Ectodermal cell (in vitro differentiated cells): Measurements from ENCODE around the gene CASP14.
A peak's percentile ranks its signal among the peaks of the same experiment; 100 is the strongest.
"Not testable (repeated sequence)": the region's sequence is repeated elsewhere in the genome, so short reads cannot be mapped to it uniquely, and the experiment has no call there.

Experiments
- H3K27ac ChIP-seq: 2 replicates; pipeline ENCODE4 v1.7.0; 2013; ENCODE audit warnings: mild to moderate bottlenecking, low read depth, low read length; ENCODE audit not compliant: insufficient read depth, poor library complexity, severe bottlenecking
- H3K27me3 ChIP-seq: 2 replicates; pipeline ENCODE4 v1.7.0; 2013; ENCODE audit warnings: mild to moderate bottlenecking, low read length; ENCODE audit not compliant: insufficient read depth, control insufficient read depth, poor library complexity, severe bottlenecking
- H3K36me3 ChIP-seq: one replicate; pipeline ENCODE4 v1.7.0; 2013; ENCODE audit warnings: low read length; ENCODE audit not compliant: control insufficient read depth, insufficient read depth
- H3K4me1 ChIP-seq: one replicate; pipeline ENCODE4 v1.7.0; 2013; ENCODE audit warnings: low read length; ENCODE audit not compliant: control insufficient read depth, insufficient read depth
- H3K4me3 ChIP-seq: 2 replicates; pipeline ENCODE4 v1.7.0; 2013; ENCODE audit warnings: low read depth, low read length, control low read depth; ENCODE audit not compliant: insufficient read depth
- H3K9me3 ChIP-seq: 2 replicates; pipeline ENCODE4 v1.7.0; 2013; ENCODE audit warnings: mild to moderate bottlenecking, low read length, moderate library complexity; ENCODE audit not compliant: control insufficient read depth
- whole genome bisulfite sequencing, 2 experiments: methylation state at CpG; one replicate each; pipeline ENCODE4 v1.1.7; 2013; ENCODE audit warnings: missing lambda C conversion rate in 2 of 2; 5-methylcytosine and 5-hydroxymethylcytosine counted together

CASP14 gene

GRCh38 chr19:15097980-15098379 is 48.7 kb downstream of the CASP14 start:
- H3K9me3 ChIP-seq, H3K36me3 ChIP-seq, H3K4me1 ChIP-seq, H3K27me3 ChIP-seq, H3K4me3 ChIP-seq, H3K27ac ChIP-seq: not testable (repeated sequence)
- 93 to 97% methylated on average over 6 of the region's 6 CpGs for WGBS, 2 experiments

GRCh38 chr19:15098460-15098859 is 49.2 kb downstream of the CASP14 start:
- Histone ChIP-seq H3K27ac (no peak overlapping the region), H3K27me3 (no peaks in the 10 kb centered on the region), H3K4me1 (no peaks in the 10 kb centered on the region), H3K4me3 (no peak overlapping the region), H3K9me3 (no peaks in the 10 kb centered on the region), H3K36me3 (no peaks in the 10 kb centered on the region)
- WGBS, 2 experiments = 85 to 91% methylated on average over 10 of the region's 10 CpGs

GRCh38 chr19:15099017-15099582 is 49.8 kb downstream of the CASP14 start:
- Histone ChIP-seq H3K9me3 (no peaks in the 10 kb centered on the region), H3K27me3 (no peaks in the 10 kb centered on the region), H3K4me3 (no peak overlapping the region), H3K27ac (no peak overlapping the region), H3K4me1 (no peaks in the 10 kb centered on the region), H3K36me3 (no peaks in the 10 kb centered on the region)
- WGBS, 2 experiments = 83 to 87% methylated on average over 3 of the region's 3 CpGs

- Histone ChIP-seq H3K27me3 (no peaks in the 10 kb centered on the region), H3K4me3 (no peak overlapping the region), H3K27ac (no peak overlapping the region), H3K4me1 (no peaks in the 10 kb centered on the region), H3K36me3 (no peaks in the 10 kb centered on the region), H3K9me3 (no peaks in the 10 kb centered on the region)
- WGBS, 2 experiments = 60 to 61% methylated on average over 3 of the region's 3 CpGs
Observed at GRCh38 chr19:15101479-15102082, 52.3 kb downstream of the CASP14 start.

GRCh38 chr19:15104003-15104402 is 54.7 kb downstream of the CASP14 start:
- WGBS, 2 experiments = 81 to 82% methylated on average over 1 of the region's 1 CpG
- H3K4me1 ChIP-seq = no peaks in the 10 kb centered on the region
- H3K9me3 ChIP-seq = no peaks in the 10 kb centered on the region
- H3K27me3 ChIP-seq = no peaks in the 10 kb centered on the region
- no peaks in the 10 kb centered on the region for H3K36me3 ChIP-seq
- H3K27ac ChIP-seq = no peak overlapping the region
- no peak overlapping the region for H3K4me3 ChIP-seq

- Histone ChIP-seq H3K27me3 (no peaks in the 10 kb centered on the region), H3K9me3 (no peaks in the 10 kb centered on the region), H3K27ac (no peak overlapping the region), H3K4me1 (no peaks in the 10 kb centered on the region), H3K4me3 (no peak overlapping the region), H3K36me3 (no peaks in the 10 kb centered on the region)
- WGBS, 2 experiments = 88 to 90% methylated on average over 1 of the region's 1 CpG
Observed at GRCh38 chr19:15104411-15104810, 55.1 kb downstream of the CASP14 start.

- Histone ChIP-seq H3K4me1 (no peaks in the 10 kb centered on the region), H3K27me3 (no peaks in the 10 kb centered on the region), H3K4me3 (no peak overlapping the region), H3K36me3 (peaks cover 3% of the 10 kb centered on the region), H3K9me3 (no peaks in the 10 kb centered on the region), H3K27ac (no peak overlapping the region)
- 90 to 93% methylated on average over 3 of the region's 3 CpGs for WGBS, 2 experiments
Observed at GRCh38 chr19:15105044-15105443, 55.8 kb downstream of the CASP14 start.

GRCh38 chr19:15107061-15108010 is 58.1 kb downstream of the CASP14 start, which contains the start of gene SYDE1:
Gene SYDE1 (plus strand): TSS chr19:15107401. CDS start chr19:15107434, 33 bp downstream.
- Histone ChIP-seq H3K9me3 (no peaks in the 10 kb centered on the region), H3K4me3 (peak within 1 kb of the TSS; percentile 89), H3K27ac (peak within 1 kb of the TSS; percentile 63), H3K27me3 (no peaks in the 10 kb centered on the region), H3K4me1 (no peaks in the 10 kb centered on the region), H3K36me3 (peaks cover 26% of the 10 kb centered on the region)
- WGBS, 2 experiments = 0 to 1% methylated on average over 78 of the region's 78 CpGs
